Gastrocnemius medialis (tissue), 4 donors: ENCODE results near the gene SHPK.

Experiments used
- CTCF ChIP-seq, 5 experiments: fragments of 450-650 bp in 3 of 5; fragments of 200-600 bp in 2 of 5; sonication (generic) in 2 of 5; IDR thresholded peaks in 4 of 5; conservative IDR thresholded peaks in 1 of 5; 1 replicate in 4 of 5; 2 replicates in 1 of 5; pipeline ENCODE4 v1.5.1; 2016 to 2019; ENCODE audit warnings: antibody characterized with exemption in 5 of 5, mild to moderate bottlenecking in 3 of 5, moderate library complexity in 3 of 5
- POLR2A ChIP-seq, 2 donors: fragments of 450-650 bp; IDR thresholded peaks; one replicate each; pipeline ENCODE4 v1.6.1; 2017; ENCODE audit warnings: antibody characterized with exemption in 2 of 2, mild to moderate bottlenecking in 2 of 2, moderate library complexity in 2 of 2

GRCh38 chr17:3621146-3621720, 14.8 kb downstream of the SHPK start:
- no peak for TF ChIP-seq CTCF (IDR thresholded peaks at IDR 0.05 in 4 of 5, conservative IDR thresholded peaks at IDR 0.05 in 1 of 5)
- TF ChIP-seq POLR2A (IDR thresholded peaks at IDR 0.05): no peak
